HG02885 (cell line): ENCODE data around the gene BTK.
A peak's percentile ranks its signal among the peaks of the same experiment; 100 is the strongest.

Source experiments
- ATAC-seq: cut with Tn5 transposase; IDR thresholded peaks from one replicate; pipeline ENCODE4 v1.9.1; 2021; ENCODE audit warnings: mild to moderate bottlenecking; ENCODE audit not compliant: unreplicated experiment, poor library complexity

Gene BTK

DNA sequence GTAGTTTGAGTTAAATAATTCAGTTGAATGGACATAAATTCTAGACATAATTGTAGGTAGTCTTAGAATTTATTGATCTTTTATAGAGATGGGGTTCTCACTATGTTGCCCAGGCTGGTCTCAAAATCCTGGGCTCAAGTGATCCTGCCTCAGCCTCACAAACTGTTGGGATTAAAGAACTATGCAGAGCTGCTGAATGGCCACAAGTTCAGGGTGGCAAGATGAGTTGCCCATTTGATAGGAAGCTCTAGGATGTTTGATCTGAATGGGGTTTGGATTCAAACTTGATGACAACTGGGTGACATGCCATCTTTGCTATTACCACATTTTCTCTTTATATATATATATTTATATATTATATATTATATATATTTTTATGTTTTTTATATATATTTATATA lies 8.4 kb upstream of the BTK start:
- no peak for ATAC-seq

GRCh38 chrX:101393530-101394305 lies 7.7 kb upstream of the BTK start:
- ATAC-seq: no peak

GRCh38 chrX:101391831-101392230 lies 5.8 kb upstream of the BTK start:
- no peak for ATAC-seq

DNA sequence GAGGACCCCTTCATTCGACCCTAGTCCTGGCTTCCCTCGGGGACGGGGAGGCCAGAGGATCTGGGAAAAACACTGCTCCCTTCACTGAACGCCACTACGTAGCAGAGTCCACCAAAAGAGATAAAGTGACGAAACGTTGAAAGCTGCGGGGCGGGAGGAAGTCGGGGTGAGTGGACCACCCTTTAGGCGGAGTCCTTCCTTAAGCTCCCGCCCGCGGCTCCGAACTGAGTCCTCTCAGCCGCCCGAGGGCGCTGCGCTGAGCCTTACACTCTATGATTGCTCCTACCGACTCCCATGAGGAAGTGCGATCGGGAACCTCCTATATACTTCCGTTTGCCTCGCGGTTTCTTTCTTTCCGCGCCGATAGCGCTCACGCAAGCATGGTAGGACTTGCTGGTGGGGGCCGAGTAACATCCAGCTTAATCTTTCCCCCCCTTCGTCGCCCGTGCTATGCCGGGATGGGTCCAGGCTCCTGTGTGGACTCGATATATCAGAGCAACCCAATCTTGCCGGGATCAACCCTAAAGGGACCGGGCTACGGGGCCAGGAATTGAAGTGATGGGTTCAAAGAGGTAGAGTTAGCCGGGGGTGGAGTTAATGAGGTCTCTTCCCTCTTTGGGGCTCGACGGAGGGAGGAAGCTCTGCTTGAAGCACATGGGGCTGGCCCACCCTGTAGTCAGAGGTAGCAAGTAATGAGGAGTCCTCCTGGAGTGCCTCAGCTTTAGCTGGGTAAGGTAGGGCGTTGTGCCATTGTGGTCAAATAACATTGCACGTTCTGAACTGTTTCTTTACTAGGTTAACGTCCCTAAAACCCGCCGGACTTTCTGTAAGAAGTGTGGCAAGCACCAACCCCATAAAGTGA lies 4.9 kb upstream of the BTK start, which contains the start of gene RPL36A:
Gene RPL36A (plus strand): TSS at position 348 of the 862 bp plus-strand sequence. CDS start 33 bp downstream, at position 381.
- ATAC-seq: peak; percentile 81

- no peak for ATAC-seq
These were observed 2.6 kb upstream of the BTK start for GRCh38 chrX:101388604-101389003.

GRCh38 chrX:101386542-101386885 lies 523 bp upstream of the BTK start:
- no peak for ATAC-seq

DNA sequence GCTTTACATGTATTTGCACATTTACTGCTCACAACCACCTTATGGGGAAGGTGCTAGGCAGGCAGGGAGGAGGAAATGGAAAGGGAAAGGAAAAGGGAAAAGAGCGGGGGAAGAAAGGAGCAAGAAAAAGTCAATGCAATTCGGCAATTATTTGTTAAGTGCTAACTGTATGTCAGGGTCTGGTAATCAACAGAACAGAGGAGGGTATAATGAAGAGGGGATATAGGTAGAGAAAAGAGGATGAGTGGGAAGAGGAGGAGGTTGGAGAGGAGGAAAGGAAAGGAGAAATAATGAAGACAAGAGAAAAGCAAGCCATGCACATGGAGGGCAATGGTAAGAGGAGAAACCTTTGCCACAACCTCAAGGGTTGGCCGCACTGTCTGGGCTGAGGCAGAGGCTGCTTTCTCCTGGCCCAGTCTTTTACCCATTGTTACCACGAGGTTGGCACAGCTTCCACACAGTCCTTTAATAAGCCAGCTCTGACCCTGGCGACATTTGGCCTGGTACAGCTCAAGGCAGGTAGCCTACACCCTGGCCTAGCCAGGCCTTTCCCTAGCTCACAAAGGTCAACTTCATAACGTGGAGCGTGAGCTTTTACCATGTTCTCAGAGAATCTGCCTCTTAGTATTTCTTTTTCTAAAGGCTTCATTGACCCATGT lies 836 bp downstream of the BTK start:
- ATAC-seq: no peak

DNA sequence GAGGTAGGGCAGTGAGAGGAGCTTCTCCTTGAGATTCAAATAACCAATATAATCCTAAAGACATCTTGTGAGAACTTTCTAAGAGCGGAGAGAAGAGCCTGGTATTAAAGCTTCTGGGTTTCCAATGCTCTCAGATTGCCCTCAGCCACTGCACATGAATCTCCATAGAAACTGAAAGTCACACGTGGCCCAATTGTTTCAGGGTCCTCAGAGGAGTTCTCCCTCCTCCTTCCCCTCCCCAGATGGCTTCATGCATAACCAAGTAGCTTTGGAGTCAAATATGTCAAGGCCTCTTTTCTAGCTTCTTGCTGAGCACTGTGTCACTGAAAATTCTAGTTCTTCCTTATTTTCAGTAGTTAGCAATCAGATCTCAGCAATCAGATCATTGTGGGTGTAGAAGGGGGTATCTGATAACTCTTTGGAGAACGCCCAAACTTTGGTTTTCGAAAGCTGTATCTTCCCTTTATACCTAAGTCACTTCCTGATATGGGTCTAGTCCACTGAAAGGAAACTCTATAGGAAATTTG lies 2.2 kb downstream of the BTK start:
- peak; percentile 70 for ATAC-seq

DNA sequence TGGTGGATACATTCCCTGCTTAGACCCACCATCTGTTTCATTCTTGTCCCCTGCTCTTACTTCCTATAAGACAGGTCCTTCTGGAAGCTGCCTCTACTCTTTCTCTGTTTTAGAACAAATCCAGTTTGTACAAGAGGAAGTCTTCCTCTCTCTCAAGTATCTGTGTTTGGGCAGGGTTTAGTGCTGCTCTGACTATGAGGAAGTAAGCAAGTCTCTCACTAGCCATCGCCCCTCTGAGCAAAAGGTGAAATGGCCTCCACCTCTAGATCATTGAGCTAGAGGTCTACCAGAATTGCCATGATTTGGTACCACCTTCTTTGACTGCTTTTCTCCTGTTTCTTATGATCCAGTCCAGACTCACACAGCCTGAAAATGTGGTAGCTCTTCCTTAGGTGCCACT lies 8.4 kb downstream of the BTK start:
- no peak for ATAC-seq

DNA sequence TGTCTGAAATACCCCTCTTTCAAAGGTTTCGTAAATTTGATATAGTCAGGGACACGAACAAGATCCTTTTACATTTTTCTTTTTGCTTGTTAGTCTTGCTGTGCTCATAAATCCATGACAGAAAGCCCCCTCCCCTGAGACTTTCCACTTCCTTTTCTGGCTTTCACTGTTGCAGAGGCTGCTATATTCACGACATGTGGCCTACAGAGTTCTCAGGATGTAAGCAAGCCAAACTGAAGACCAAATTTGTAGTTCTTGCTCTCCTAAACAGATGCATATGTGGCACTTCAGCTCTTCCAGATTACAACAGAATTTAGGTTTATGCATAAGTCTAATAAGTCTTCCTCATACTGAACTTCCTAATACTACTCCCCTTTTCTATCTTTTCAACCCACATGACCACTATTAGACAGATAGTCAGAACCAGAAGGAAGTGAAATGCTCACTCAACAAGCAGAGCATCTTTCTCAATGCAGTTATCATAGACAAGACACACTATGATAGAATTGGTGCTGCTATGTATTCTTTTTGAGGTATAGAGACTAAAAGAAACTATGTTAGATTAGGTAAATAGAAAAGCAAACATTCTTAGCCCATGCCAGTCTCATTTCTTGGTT lies 15.0 kb downstream of the BTK start:
- ATAC-seq: peak; percentile 81

DNA sequence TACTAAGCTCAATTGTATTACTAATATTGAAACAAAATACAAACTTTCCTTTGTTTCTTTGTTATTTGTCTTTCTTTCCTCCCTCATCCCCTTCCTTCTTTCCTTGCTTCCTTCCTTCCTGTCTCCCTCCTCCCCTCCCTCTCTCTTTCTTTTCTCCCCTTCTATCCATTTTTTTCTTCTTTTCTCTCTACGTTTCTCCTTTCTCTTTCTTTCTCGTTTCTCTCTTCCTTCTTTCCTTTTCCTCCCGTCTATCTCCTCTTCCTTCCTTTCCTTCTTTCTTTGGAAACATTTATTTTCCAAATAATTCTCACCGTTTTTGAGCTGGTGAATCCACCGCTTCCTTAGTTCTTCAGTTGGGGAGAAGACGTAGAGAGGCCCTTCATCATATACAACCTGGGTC lies 16.3 kb downstream of the BTK start:
- ATAC-seq: no peak

- no peak for ATAC-seq
These were observed 17.2 kb downstream of the BTK start for GRCh38 chrX:101368800-101369199.

GRCh38 chrX:101365301-101365795 lies 20.6 kb downstream of the BTK start:
- no peak for ATAC-seq

- no peak for ATAC-seq
These were observed 23.2 kb downstream of the BTK start for GRCh38 chrX:101362757-101363156.

- ATAC-seq: no peak
These were observed 23.9 kb downstream of the BTK start for GRCh38 chrX:101362116-101362515.

- ATAC-seq: no peak
These were observed 25.6 kb downstream of the BTK start for GRCh38 chrX:101360390-101360789.

GRCh38 chrX:101359966-101360365 lies 26.0 kb downstream of the BTK start:
- ATAC-seq: no peak

GRCh38 chrX:101357166-101357795 lies 28.7 kb downstream of the BTK start:
- ATAC-seq: peak; percentile 53

- ATAC-seq: no peak
These were observed 36.8 kb downstream of the BTK start for GRCh38 chrX:101349193-101349562.
